RWPE1 (cell line): ENCODE data around the gene RFNG.
A peak's percentile ranks its signal among the peaks of the same experiment; 100 is the strongest.

Experiments used
- CTCF ChIA-PET: fragments of 350-600 bp; sonication (Branson Sonifier 250); formaldehyde crosslinking; extraction: SDS; loops from one replicate; lab custom pipeline; 2021; lab: Yijun Ruan, JAX
- POLR2A ChIA-PET: fragments of 400-600 bp; formaldehyde crosslinking; extraction: SDS; loops from one replicate; lab custom pipeline; 2020; ENCODE audit warnings: antibody characterized with exemption; ENCODE audit not compliant: low non-redundant PET; lab: Yijun Ruan, JAX
- DNase-seq: peaks from one replicate; pipeline ENCODE4 v3.0.0; 2012; ENCODE audit warnings: low spot score
- H3K27ac ChIP-seq: fragments of 450-650 bp; 2 replicates; pipeline ENCODE4 v1.5.1; 2017
- CTCF ChIP-seq: fragments of 450-650 bp; conservative IDR thresholded peaks from 2 replicates; pipeline ENCODE4 v1.5.1; 2017; ENCODE audit warnings: low read depth, mild to moderate bottlenecking

RFNG gene

GRCh38 chr17:82050152-82050760 lies 1.4 kb downstream of the RFNG start:
- peak overlapping the region; percentile 79 for H3K27ac ChIP-seq
- ChIA-PET CTCF (interaction anchor here (0.6 to 2.3 kb wide), 3 partner anchors 14 to 91 kb away, joined by 3 to 8 read pairs (median 4); no protein-coding TSS in a partner anchor), POLR2A (interaction anchor here (0.6 to 1.3 kb wide), 3 partner anchors 13 to 16 kb away, joined by 3 to 4 read pairs (median 3); partner anchors contain the start of genes DCXR and DUS1L)
- DNase-seq = no peak
- TF ChIP-seq CTCF = no peak

- H3K27ac ChIP-seq = peak overlapping the region; percentile 79
- no peak for DNase-seq
- no peak for TF ChIP-seq CTCF
- POLR2A ChIA-PET = interaction anchor here (0.6 to 1.3 kb wide), 3 partner anchors 11 to 16 kb away, joined by 3 to 4 read pairs (median 3); partner anchors contain the start of genes DCXR and DUS1L
- CTCF ChIA-PET = interaction anchor here (0.6 to 2.3 kb wide), 3 partner anchors 14 to 90 kb away, joined by 3 to 8 read pairs (median 4); no protein-coding TSS in a partner anchor
Observed at GRCh38 chr17:82049521-82049971, 2.1 kb downstream of the RFNG start.

GRCh38 chr17:82049106-82049505 lies 2.5 kb downstream of the RFNG start:
- CTCF ChIA-PET = interaction anchor here (1.0 to 2.3 kb wide), 2 partner anchors 19 to 90 kb away, joined by 4 to 8 read pairs; no protein-coding TSS in a partner anchor
- no peak for TF ChIP-seq CTCF
- H3K27ac ChIP-seq = peak overlapping the region; percentile 79
- DNase-seq = no peak
- POLR2A ChIA-PET = interaction anchor here (0.6 kb wide), 1 partner anchor 10 kb away, joined by 3 read pairs; no protein-coding TSS in a partner anchor

GRCh38 chr17:82048571-82048971 lies 3.0 kb downstream of the RFNG start:
- H3K27ac ChIP-seq = peak overlapping the region; percentile 79
- DNase-seq = no peak
- TF ChIP-seq CTCF = no peak
- ChIA-PET POLR2A (no interaction called here), CTCF (no interaction called here)

- POLR2A ChIA-PET = no interaction called here
- CTCF ChIA-PET = interaction anchor here (0.6 kb wide), 1 partner anchor 33 kb away, joined by 3 read pairs; no protein-coding TSS in a partner anchor
Observed at GRCh38 chr17:82047914-82048570, 3.6 kb downstream of the RFNG start.

More at GRCh38 chr17:82047914-82048570, 3.6 kb downstream of the RFNG start:
- no peak for TF ChIP-seq CTCF
- peak overlapping the region; percentile 79 for H3K27ac ChIP-seq
- no peak for DNase-seq
